Ovary (tissue), 3 donors: ENCODE results near the gene CHCHD6.

Experiments
- EP300 ChIP-seq: sonication (generic); formaldehyde crosslinking; IDR thresholded peaks from one replicate; pipeline ENCODE4 v1.6.1; 2017; ENCODE audit warnings: antibody characterized with exemption
- POLR2A ChIP-seq: fragments of 450-650 bp; IDR thresholded peaks from one replicate; pipeline ENCODE4 v1.6.1; 2017; ENCODE audit warnings: antibody characterized with exemption, mild to moderate bottlenecking, moderate library complexity
- TF ChIP-seq, protein P1 (sequence below), 3 donors: fragments of 450-650 bp in 2 of 3; fragments of 200-600 bp in 1 of 3; IDR thresholded peaks; one replicate each; pipeline versions ENCODE4 v1.5.1 to v1.8.0; 2016 to 2022; ENCODE audit warnings: antibody characterized with exemption in 3 of 3, mild to moderate bottlenecking in 1 of 3
- donor health status: DM: no; HTN: no; CAD: no.

DNA sequence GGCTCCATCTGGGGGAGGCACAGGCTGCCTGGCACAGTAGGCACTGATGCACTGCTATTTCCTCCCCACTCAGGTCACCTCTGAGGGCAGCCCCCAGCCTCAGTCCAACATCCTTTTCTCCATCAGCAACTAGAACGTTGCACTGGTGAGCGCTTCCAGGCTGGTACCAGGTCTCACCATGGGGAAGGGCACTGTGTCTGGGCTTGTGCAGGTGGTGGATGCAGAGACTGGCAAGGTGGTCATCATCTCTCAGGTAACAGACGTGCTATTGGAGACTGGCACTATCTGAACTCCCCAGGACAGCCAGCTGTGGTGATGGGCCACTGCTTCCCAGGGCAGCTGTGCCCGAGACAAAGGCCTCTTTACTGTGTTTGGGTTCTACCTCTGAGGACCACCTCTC lies 40.8 kb upstream of the CHCHD6 start:
- TF ChIP-seq EP300 (no peak), POLR2A (no peak)
- TF ChIP-seq, protein P1, sequence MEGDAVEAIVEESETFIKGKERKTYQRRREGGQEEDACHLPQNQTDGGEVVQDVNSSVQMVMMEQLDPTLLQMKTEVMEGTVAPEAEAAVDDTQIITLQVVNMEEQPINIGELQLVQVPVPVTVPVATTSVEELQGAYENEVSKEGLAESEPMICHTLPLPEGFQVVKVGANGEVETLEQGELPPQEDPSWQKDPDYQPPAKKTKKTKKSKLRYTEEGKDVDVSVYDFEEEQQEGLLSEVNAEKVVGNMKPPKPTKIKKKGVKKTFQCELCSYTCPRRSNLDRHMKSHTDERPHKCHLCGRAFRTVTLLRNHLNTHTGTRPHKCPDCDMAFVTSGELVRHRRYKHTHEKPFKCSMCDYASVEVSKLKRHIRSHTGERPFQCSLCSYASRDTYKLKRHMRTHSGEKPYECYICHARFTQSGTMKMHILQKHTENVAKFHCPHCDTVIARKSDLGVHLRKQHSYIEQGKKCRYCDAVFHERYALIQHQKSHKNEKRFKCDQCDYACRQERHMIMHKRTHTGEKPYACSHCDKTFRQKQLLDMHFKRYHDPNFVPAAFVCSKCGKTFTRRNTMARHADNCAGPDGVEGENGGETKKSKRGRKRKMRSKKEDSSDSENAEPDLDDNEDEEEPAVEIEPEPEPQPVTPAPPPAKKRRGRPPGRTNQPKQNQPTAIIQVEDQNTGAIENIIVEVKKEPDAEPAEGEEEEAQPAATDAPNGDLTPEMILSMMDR (IDR thresholded peaks at IDR 0.05): no peak
